SK-N-SH treated with all-trans-retinoic acid at 6 μM for 48 hours (cell line): Measurements from ENCODE around the gene COL5A2.

Experiments used
- ATAC-seq: fragments of 200-7000 bp; cut with Tn5 transposase; 3 replicates; pipeline ENCODE4 v1.9.1; 2020; ENCODE audit warnings: mild to moderate bottlenecking, moderate library complexity
- ARNTL ChIP-seq: fragments of 450-650 bp; formaldehyde crosslinking; IDR thresholded peaks from 2 replicates; pipeline ENCODE4 v1.5.0; 2020; ENCODE audit warnings: low read depth, mild to moderate bottlenecking, moderate library complexity, borderline replicate concordance
- BACH2 ChIP-seq: fragments of 250-450 bp; sonication (Bioruptor Pico); IDR thresholded peaks from 2 replicates; pipeline ENCODE4 v1.9.0; 2021; ENCODE audit warnings: mild to moderate bottlenecking, borderline replicate concordance
- CREB5 ChIP-seq: fragments of 250-450 bp; sonication (Bioruptor Pico); IDR thresholded peaks from 2 replicates; pipeline ENCODE4 v1.5.1; 2020; ENCODE audit warnings: low read depth, mild to moderate bottlenecking, moderate library complexity
- CSDC2 ChIP-seq: fragments of 250-450 bp; sonication (Bioruptor Pico); IDR thresholded peaks from 2 replicates; pipeline ENCODE4 v1.5.0; 2020; ENCODE audit warnings: mild to moderate bottlenecking, moderate library complexity
- ESRRG ChIP-seq: fragments of 250-450 bp; sonication (Bioruptor Pico); IDR thresholded peaks from 2 replicates; pipeline ENCODE4 v1.6.1; 2021; ENCODE audit warnings: mild to moderate bottlenecking
- GLIS3 ChIP-seq: fragments of 250-450 bp; sonication (Bioruptor Pico); IDR thresholded peaks from 2 replicates; pipeline ENCODE4 v1.5.0; 2020; ENCODE audit warnings: mild to moderate bottlenecking, moderate library complexity
- ISL1 ChIP-seq: fragments of 250-450 bp; sonication (Bioruptor Pico); IDR thresholded peaks from 2 replicates; pipeline ENCODE4 v2.1.2; 2022; ENCODE audit warnings: mild to moderate bottlenecking, moderate library complexity
- OSR1 ChIP-seq: fragments of 250-450 bp; sonication (Bioruptor Pico); IDR thresholded peaks from 2 replicates; pipeline ENCODE4 v1.8.0; 2022; ENCODE audit warnings: moderate library complexity, mild to moderate bottlenecking, inconsistent platforms
- POU6F1 ChIP-seq: fragments of 250-450 bp; sonication (Bioruptor Pico); IDR thresholded peaks from 2 replicates; pipeline ENCODE4 v1.8.0; 2021; ENCODE audit warnings: low read depth, mild to moderate bottlenecking, moderate library complexity, borderline replicate concordance
- PPARA ChIP-seq: fragments of 250-450 bp; sonication (Bioruptor Pico); IDR thresholded peaks from 2 replicates; pipeline ENCODE4 v1.5.0; 2020; ENCODE audit warnings: mild to moderate bottlenecking, borderline replicate concordance
- RARB ChIP-seq: fragments of 250-450 bp; sonication (Bioruptor Pico); IDR thresholded peaks from 2 replicates; pipeline ENCODE4 v1.8.0; 2021; ENCODE audit warnings: mild to moderate bottlenecking, moderate library complexity
- SNAI2 ChIP-seq: fragments of 250-450 bp; sonication (Bioruptor Pico); IDR thresholded peaks from 2 replicates; pipeline ENCODE4 v1.5.0; 2020; ENCODE audit warnings: mild to moderate bottlenecking, moderate library complexity
- TCF4 ChIP-seq: fragments of 250-450 bp; sonication (Bioruptor Pico); IDR thresholded peaks from 2 replicates; pipeline ENCODE4 v1.8.0; 2021; ENCODE audit warnings: mild to moderate bottlenecking, moderate library complexity, borderline replicate concordance
- TOX ChIP-seq: fragments of 250-450 bp; sonication (Bioruptor Pico); IDR thresholded peaks from 2 replicates; pipeline ENCODE4 v1.8.0; 2021; ENCODE audit warnings: mild to moderate bottlenecking, moderate library complexity, borderline replicate concordance
- ZC3H10 ChIP-seq: fragments of 250-450 bp; sonication (Bioruptor Pico); IDR thresholded peaks from 2 replicates; pipeline ENCODE4 v1.5.1; 2021; ENCODE audit warnings: mild to moderate bottlenecking, moderate library complexity
- ZFP3 ChIP-seq: fragments of 250-450 bp; sonication (Bioruptor Pico); IDR thresholded peaks from 2 replicates; pipeline ENCODE4 v1.5.0; 2020; ENCODE audit warnings: mild to moderate bottlenecking, moderate library complexity
- ZFP30 ChIP-seq: fragments of 450-650 bp; formaldehyde crosslinking; IDR thresholded peaks from 2 replicates; pipeline ENCODE4 v1.5.0; 2022; ENCODE audit warnings: mild to moderate bottlenecking, moderate library complexity
- ZNF565 ChIP-seq: fragments of 450-650 bp; formaldehyde crosslinking; conservative IDR thresholded peaks from 2 replicates; pipeline ENCODE4 v1.5.0; 2020; ENCODE audit warnings: low read depth, mild to moderate bottlenecking, moderate library complexity
- ZNF70 ChIP-seq: fragments of 450-650 bp; formaldehyde crosslinking; IDR thresholded peaks from 2 replicates; pipeline ENCODE4 v1.5.0; 2020; ENCODE audit warnings: mild to moderate bottlenecking, moderate library complexity
- ZNF8 ChIP-seq: fragments of 450-650 bp; formaldehyde crosslinking; IDR thresholded peaks from 2 replicates; pipeline ENCODE4 v1.5.0; 2020; ENCODE audit warnings: mild to moderate bottlenecking, moderate library complexity
- TF ChIP-seq, protein P1 (sequence below): fragments of 250-450 bp; sonication (Bioruptor Pico); IDR thresholded peaks from 2 replicates; pipeline ENCODE4 v1.5.1; 2021; ENCODE audit warnings: mild to moderate bottlenecking, moderate library complexity
- TF ChIP-seq, protein P2 (sequence below): fragments of 250-450 bp; sonication (Bioruptor Pico); IDR thresholded peaks from 2 replicates; pipeline ENCODE4 v1.8.0; 2020; ENCODE audit warnings: mild to moderate bottlenecking, moderate library complexity, borderline replicate concordance
- TF ChIP-seq, protein P3 (sequence below): fragments of 250-450 bp; sonication (Bioruptor Pico); IDR thresholded peaks from 2 replicates; pipeline ENCODE4 v1.5.0; 2020; ENCODE audit warnings: mild to moderate bottlenecking, moderate library complexity

COL5A2 gene

DNA sequence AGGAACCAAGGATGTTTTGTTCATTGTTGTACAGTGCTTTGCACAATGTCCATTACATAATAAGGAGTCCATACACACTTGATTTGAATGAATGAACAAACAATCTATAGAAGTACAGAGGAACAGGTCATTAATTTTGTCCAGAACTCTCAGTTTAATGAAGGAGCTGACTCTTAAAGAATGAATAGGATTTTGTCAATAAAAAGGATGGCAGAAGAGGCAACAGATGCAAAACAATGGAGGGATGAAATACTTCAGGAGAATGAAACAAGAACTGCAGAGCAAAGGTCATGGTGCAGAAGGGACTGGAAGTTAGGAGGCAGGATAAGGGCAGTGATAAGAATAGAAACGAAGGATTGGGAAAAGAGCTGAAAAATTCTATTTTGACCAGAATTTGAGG, 28.7 kb upstream of the COL5A2 start:
- ATAC-seq = no peak
- no peak for TF ChIP-seq ZNF8 (CRISPR knock-in tag)
- TF ChIP-seq TOX (CRISPR knock-in tag) = no peak
- no peak for TF ChIP-seq SNAI2 (CRISPR knock-in tag)
- no peak for TF ChIP-seq PPARA (CRISPR knock-in tag)
- TF ChIP-seq, protein P1, sequence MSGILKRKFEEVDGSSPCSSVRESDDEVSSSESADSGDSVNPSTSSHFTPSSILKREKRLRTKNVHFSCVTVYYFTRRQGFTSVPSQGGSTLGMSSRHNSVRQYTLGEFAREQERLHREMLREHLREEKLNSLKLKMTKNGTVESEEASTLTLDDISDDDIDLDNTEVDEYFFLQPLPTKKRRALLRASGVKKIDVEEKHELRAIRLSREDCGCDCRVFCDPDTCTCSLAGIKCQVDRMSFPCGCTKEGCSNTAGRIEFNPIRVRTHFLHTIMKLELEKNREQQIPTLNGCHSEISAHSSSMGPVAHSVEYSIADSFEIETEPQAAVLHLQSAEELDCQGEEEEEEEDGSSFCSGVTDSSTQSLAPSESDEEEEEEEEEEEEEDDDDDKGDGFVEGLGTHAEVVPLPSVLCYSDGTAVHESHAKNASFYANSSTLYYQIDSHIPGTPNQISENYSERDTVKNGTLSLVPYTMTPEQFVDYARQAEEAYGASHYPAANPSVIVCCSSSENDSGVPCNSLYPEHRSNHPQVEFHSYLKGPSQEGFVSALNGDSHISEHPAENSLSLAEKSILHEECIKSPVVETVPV (CRISPR knock-in tag) = no peak
- no peak for TF ChIP-seq ZC3H10 (CRISPR knock-in tag)
- TF ChIP-seq, protein P2, sequence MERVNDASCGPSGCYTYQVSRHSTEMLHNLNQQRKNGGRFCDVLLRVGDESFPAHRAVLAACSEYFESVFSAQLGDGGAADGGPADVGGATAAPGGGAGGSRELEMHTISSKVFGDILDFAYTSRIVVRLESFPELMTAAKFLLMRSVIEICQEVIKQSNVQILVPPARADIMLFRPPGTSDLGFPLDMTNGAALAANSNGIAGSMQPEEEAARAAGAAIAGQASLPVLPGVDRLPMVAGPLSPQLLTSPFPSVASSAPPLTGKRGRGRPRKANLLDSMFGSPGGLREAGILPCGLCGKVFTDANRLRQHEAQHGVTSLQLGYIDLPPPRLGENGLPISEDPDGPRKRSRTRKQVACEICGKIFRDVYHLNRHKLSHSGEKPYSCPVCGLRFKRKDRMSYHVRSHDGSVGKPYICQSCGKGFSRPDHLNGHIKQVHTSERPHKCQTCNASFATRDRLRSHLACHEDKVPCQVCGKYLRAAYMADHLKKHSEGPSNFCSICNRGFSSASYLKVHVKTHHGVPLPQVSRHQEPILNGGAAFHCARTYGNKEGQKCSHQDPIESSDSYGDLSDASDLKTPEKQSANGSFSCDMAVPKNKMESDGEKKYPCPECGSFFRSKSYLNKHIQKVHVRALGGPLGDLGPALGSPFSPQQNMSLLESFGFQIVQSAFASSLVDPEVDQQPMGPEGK = no peak

DNA sequence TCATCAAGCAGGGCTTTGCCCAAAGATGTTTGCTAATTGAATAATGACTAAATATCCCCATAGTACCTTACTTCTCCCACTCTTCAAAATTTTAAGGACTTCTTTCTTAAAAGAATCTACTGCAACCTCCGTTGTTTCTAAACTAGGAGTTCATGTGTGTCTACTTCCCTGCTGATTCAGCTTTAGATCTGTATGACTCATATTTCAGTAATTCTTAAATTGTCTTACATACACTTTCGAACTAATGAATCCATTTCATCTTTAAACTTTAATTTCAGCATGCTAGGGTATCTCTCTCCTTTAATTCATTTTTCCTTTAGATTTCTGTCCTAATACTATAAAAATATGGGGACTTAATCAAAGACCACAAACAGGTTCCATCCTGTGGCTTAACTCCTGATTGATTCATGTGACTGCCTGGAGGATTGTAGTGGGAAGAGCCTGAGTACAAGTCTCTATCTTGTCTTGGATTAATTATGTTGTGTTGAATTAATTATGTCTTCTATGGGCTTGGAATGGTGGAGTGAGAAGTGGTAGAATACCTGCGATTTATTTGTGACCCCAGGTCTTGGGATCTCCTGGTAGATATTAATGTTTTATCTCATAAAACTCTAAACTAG, 24.9 kb upstream of the COL5A2 start:
- TF ChIP-seq ZNF565 (CRISPR knock-in tag) (no peak), ZC3H10 (CRISPR knock-in tag) (no peak), GLIS3 (CRISPR knock-in tag) (no peak), ZNF70 (CRISPR knock-in tag) (no peak), TOX (CRISPR knock-in tag) (no peak), ESRRG (CRISPR knock-in tag) (no peak), POU6F1 (CRISPR knock-in tag) (no peak), ZFP3 (CRISPR knock-in tag) (no peak), TCF4 (CRISPR knock-in tag) (no peak), ARNTL (CRISPR knock-in tag) (no peak), PPARA (CRISPR knock-in tag) (no peak)
- TF ChIP-seq, protein P2 = no peak
- ATAC-seq = peak; percentile 75

DNA sequence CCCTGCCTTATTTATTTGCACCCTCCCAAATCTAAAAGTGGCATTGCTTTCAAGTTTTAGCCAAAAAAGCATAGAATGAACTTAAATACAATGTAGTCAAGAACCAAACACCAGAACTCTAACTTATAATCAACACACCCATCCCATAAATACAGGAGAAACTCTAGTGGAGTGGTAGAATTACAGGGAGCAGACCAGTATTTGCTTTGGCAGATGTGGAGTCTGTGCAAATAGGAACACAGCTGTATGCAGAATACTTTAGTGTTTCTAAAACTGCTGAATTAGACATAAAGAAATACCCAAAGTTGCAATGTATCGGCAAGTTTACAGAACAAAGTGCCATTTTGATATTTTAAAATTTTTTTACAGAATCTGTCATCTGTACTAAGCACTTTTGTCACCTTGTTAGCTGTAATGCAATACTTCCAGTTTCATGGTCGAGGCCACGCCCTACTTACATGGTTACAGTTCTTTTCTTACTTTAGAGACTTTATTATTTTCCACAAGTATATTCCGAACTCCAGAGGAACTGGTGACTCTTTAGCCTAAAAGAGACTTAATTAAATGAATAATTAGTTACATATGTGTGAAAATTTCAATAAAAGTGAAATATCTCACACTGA, 23.7 kb upstream of the COL5A2 start:
- TF ChIP-seq RARB = no peak
- no peak for TF ChIP-seq BACH2
- no peak for TF ChIP-seq ZNF8 (CRISPR knock-in tag)
- TF ChIP-seq GLIS3 (CRISPR knock-in tag) = no peak
- no peak for TF ChIP-seq ZC3H10 (CRISPR knock-in tag)
- TF ChIP-seq OSR1 = no peak
- no peak for TF ChIP-seq TOX (CRISPR knock-in tag)
- no peak for TF ChIP-seq ZFP30 (CRISPR knock-in tag)
- TF ChIP-seq, protein P3, sequence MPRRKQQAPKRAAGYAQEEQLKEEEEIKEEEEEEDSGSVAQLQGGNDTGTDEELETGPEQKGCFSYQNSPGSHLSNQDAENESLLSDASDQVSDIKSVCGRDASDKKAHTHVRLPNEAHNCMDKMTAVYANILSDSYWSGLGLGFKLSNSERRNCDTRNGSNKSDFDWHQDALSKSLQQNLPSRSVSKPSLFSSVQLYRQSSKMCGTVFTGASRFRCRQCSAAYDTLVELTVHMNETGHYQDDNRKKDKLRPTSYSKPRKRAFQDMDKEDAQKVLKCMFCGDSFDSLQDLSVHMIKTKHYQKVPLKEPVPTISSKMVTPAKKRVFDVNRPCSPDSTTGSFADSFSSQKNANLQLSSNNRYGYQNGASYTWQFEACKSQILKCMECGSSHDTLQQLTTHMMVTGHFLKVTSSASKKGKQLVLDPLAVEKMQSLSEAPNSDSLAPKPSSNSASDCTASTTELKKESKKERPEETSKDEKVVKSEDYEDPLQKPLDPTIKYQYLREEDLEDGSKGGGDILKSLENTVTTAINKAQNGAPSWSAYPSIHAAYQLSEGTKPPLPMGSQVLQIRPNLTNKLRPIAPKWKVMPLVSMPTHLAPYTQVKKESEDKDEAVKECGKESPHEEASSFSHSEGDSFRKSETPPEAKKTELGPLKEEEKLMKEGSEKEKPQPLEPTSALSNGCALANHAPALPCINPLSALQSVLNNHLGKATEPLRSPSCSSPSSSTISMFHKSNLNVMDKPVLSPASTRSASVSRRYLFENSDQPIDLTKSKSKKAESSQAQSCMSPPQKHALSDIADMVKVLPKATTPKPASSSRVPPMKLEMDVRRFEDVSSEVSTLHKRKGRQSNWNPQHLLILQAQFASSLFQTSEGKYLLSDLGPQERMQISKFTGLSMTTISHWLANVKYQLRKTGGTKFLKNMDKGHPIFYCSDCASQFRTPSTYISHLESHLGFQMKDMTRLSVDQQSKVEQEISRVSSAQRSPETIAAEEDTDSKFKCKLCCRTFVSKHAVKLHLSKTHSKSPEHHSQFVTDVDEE (CRISPR knock-in tag) = no peak
- no peak for TF ChIP-seq ISL1 (CRISPR knock-in tag)
- no peak for TF ChIP-seq CREB5 (CRISPR knock-in tag)
- TF ChIP-seq CSDC2 = no peak
- no peak for TF ChIP-seq ARNTL (CRISPR knock-in tag)
- TF ChIP-seq, protein P2 = no peak
- TF ChIP-seq SNAI2 (CRISPR knock-in tag) = no peak
- no peak for ATAC-seq
